OCI-LY3 (cell line): ENCODE results near the gene SUCNR1.

ENCODE experiments used
- CTCF ChIP-seq: fragments of 200-600, 300-600 bp; sonication (generic); IDR thresholded peaks from 2 replicates; pipeline ENCODE4 v1.5.1; 2014; ENCODE audit warnings: antibody characterized with exemption, low read length, low read depth
- EZH2phosphoT487 ChIP-seq: fragments of 200-600 bp; shearing (Covaris generic); IDR thresholded peaks from 2 replicates; pipeline ENCODE4 v1.6.1; 2018; ENCODE audit warnings: antibody characterized with exemption, mixed run types, low read depth

- TF ChIP-seq CTCF, result no peak
- TF ChIP-seq EZH2phosphoT487, result no peak
These were observed 52.0 kb downstream of the SUCNR1 start for GRCh38 chr3:151925419-151925818.
